H9 (cell line): ENCODE results near the gene LIN28B. TPM values are rescaled to one million over a fixed set of nuclear protein-coding genes. Genes with fewer than 3 reads are reported as not detected.

Experiments
- DNase-seq: peaks from one replicate; pipeline ENCODE4 v3.0.0-alpha.2; 2017
- H2AFZ ChIP-seq: one replicate; pipeline ENCODE4 v1.6.1; 2013; ENCODE audit warnings: mild to moderate bottlenecking, low read length, control low read depth, moderate library complexity
- H2AK5ac ChIP-seq: 2 replicates; pipeline ENCODE4 v1.6.1; 2013; ENCODE audit warnings: low read length, control low read depth, mixed read lengths; ENCODE audit not compliant: insufficient read length
- H2BK120ac ChIP-seq: one replicate; pipeline ENCODE4 v1.6.1; 2013; ENCODE audit warnings: low read depth, mild to moderate bottlenecking, low read length, control low read depth, inconsistent platforms; ENCODE audit not compliant: poor library complexity, severe bottlenecking
- H2BK12ac ChIP-seq: 2 replicates; pipeline ENCODE4 v1.6.1; 2013; ENCODE audit warnings: low read length, control low read depth, mixed read lengths, low read depth; ENCODE audit not compliant: insufficient read length
- H2BK15ac ChIP-seq: 2 replicates; pipeline ENCODE4 v1.6.1; 2013; ENCODE audit warnings: low read depth, low read length, control low read depth
- H2BK20ac ChIP-seq: one replicate; pipeline ENCODE4 v1.6.1; 2013; ENCODE audit warnings: low read depth, mild to moderate bottlenecking, low read length, control low read depth, inconsistent platforms; ENCODE audit not compliant: poor library complexity, severe bottlenecking
- H2BK5ac ChIP-seq: 2 replicates; pipeline ENCODE4 v1.6.1; 2013; ENCODE audit warnings: low read length, control low read depth, mixed read lengths; ENCODE audit not compliant: insufficient read length
- H3K14ac ChIP-seq: 2 replicates; pipeline ENCODE4 v1.6.1; 2013; ENCODE audit warnings: low read length, control low read depth; ENCODE audit not compliant: insufficient read depth
- H3K18ac ChIP-seq: 2 replicates; pipeline ENCODE4 v1.6.1; 2013; ENCODE audit warnings: low read depth, mild to moderate bottlenecking, mixed read lengths, low read length, control low read depth; ENCODE audit not compliant: insufficient read length
- H3K23ac ChIP-seq: 2 replicates; pipeline ENCODE4 v1.6.1; 2013; ENCODE audit warnings: low read length, control low read depth, mixed read lengths, low read depth; ENCODE audit not compliant: insufficient read length
- H3K23me2 ChIP-seq: 2 replicates; pipeline ENCODE4 v1.6.1; 2013; ENCODE audit warnings: low read depth, mild to moderate bottlenecking, mixed read lengths, low read length, control low read depth; ENCODE audit not compliant: insufficient read length, poor library complexity, severe bottlenecking
- H3K27ac ChIP-seq: 2 replicates; pipeline ENCODE4 v1.5.1; 2013; ENCODE audit warnings: low read length, control low read depth, mixed read lengths, low read depth; ENCODE audit not compliant: insufficient read length
- H3K27me3 ChIP-seq: 2 replicates; pipeline ENCODE4 v1.6.1; 2013; ENCODE audit warnings: low read length, control low read depth, inconsistent platforms; ENCODE audit not compliant: insufficient read depth
- H3K4ac ChIP-seq: 2 replicates; pipeline ENCODE4 v1.6.1; 2013; ENCODE audit warnings: low read depth, mild to moderate bottlenecking, control low read depth, inconsistent platforms, low read length, moderate library complexity
- H3K4me1 ChIP-seq: 2 replicates; pipeline ENCODE4 v1.6.1; 2013; ENCODE audit warnings: low read length, control low read depth, inconsistent platforms; ENCODE audit not compliant: insufficient read depth
- H3K4me2 ChIP-seq: 2 replicates; pipeline ENCODE4 v1.6.1; 2013; ENCODE audit warnings: low read length, control low read depth, mixed read lengths; ENCODE audit not compliant: insufficient read length, insufficient read depth
- H3K56ac ChIP-seq: 2 replicates; pipeline ENCODE4 v1.6.1; 2013; ENCODE audit warnings: low read depth, mild to moderate bottlenecking, mixed read lengths, low read length, control low read depth; ENCODE audit not compliant: insufficient read length
- H3K79me1 ChIP-seq: 2 replicates; pipeline ENCODE4 v1.6.1; 2013; ENCODE audit warnings: low read depth, mild to moderate bottlenecking, moderate library complexity, low read length, control low read depth, inconsistent platforms; ENCODE audit not compliant: insufficient read depth, poor library complexity, severe bottlenecking
- H3K79me2 ChIP-seq: 2 replicates; pipeline ENCODE4 v1.6.1; 2013; ENCODE audit warnings: low read length, control low read depth, inconsistent platforms; ENCODE audit not compliant: insufficient read depth
- H3K9ac ChIP-seq: 2 replicates; pipeline ENCODE4 v1.6.1; 2013; ENCODE audit warnings: low read length, control low read depth, mixed read lengths; ENCODE audit not compliant: insufficient read length; ENCODE audit errors: extremely low read depth
- H3K9me3 ChIP-seq: one replicate; pipeline ENCODE4 v1.6.1; 2013; ENCODE audit warnings: low read depth, low read length, inconsistent platforms; ENCODE audit not compliant: control insufficient read depth
- H3T11ph ChIP-seq: one replicate; pipeline ENCODE4 v1.6.1; 2013; ENCODE audit warnings: mild to moderate bottlenecking, low read length, control low read depth, inconsistent platforms
- H4K20me1 ChIP-seq: one replicate; pipeline ENCODE4 v1.6.1; 2013; ENCODE audit not compliant: control insufficient read depth, insufficient read length, insufficient read depth
- H4K5ac ChIP-seq: 2 replicates; pipeline ENCODE4 v1.6.1; 2013; ENCODE audit warnings: low read depth, mild to moderate bottlenecking, mixed read lengths, low read length, control low read depth; ENCODE audit not compliant: insufficient read length
- H4K8ac ChIP-seq: replicated peaks from 2 replicates; pipeline ENCODE4 v1.6.1; 2013; ENCODE audit warnings: low read length, control low read depth, mixed read lengths, low read depth; ENCODE audit not compliant: insufficient read length
- H4K91ac ChIP-seq: 2 replicates; pipeline ENCODE4 v1.6.1; 2013; ENCODE audit warnings: low read depth, mild to moderate bottlenecking, moderate library complexity, mixed read lengths, low read length, control low read depth; ENCODE audit not compliant: insufficient read length
- H3K27ac Mint-ChIP-seq, 3 experiments: 2 replicates in 2 of 3; 3 replicates in 1 of 3; pipeline ENCODE4 v1.8.0; 2020 to 2021; ENCODE audit warnings: mixed read lengths in 3 of 3, mild to moderate bottlenecking in 1 of 3, moderate library complexity in 1 of 3
- H3K27me3 Mint-ChIP-seq: 2 replicates; pipeline ENCODE4 v1.8.0; 2021; ENCODE audit warnings: low read depth, mild to moderate bottlenecking, moderate library complexity, mixed read lengths
- H3K36me3 Mint-ChIP-seq, 3 experiments: 2 replicates in 2 of 3; 3 replicates in 1 of 3; pipeline ENCODE4 v1.8.0; 2020 to 2021; ENCODE audit warnings: low read depth in 3 of 3, mixed read lengths in 3 of 3; ENCODE audit not compliant: insufficient read depth in 1 of 3
- H3K4me1 Mint-ChIP-seq, 2 experiments: 2 replicates each; pipeline ENCODE4 v1.8.0; 2020; ENCODE audit warnings: mixed read lengths in 2 of 2
- H3K4me3 Mint-ChIP-seq, 2 experiments: 2 replicates in 1 of 2; 3 replicates in 1 of 2; pipeline ENCODE4 v1.8.0; 2020 to 2021; ENCODE audit warnings: mild to moderate bottlenecking in 2 of 2, mixed read lengths in 2 of 2, moderate library complexity in 1 of 2
- H3K9me3 Mint-ChIP-seq, 2 experiments: 2 replicates in 1 of 2; 3 replicates in 1 of 2; pipeline ENCODE4 v1.8.0; 2020; ENCODE audit warnings: mild to moderate bottlenecking in 2 of 2, mixed read lengths in 2 of 2, moderate library complexity in 1 of 2
- WGBS: extraction: QIAGEN DNeasy Blood & Tissue Kit; methylation state at CpG from one replicate; pipeline ENCODE4 v1.1.7; 2013; ENCODE audit warnings: missing lambda C conversion rate, low lambda C conversion rate, mixed read lengths; ENCODE audit not compliant: insufficient read length; ENCODE audit errors: extremely low coverage; 5-methylcytosine and 5-hydroxymethylcytosine counted together
- total RNA-seq: library from RNA; stranded (reverse); gene quantifications from 2 replicates; pipeline ENCODE4 v1.2.1, GENCODE V29; 2021
- TF ChIP-seq, protein P1 (sequence below): fragments of 200-600 bp; sonication (generic); conservative IDR thresholded peaks from 3 replicates; pipeline ENCODE4 v1.8.0; 2021; ENCODE audit warnings: antibody characterized with exemption, mild to moderate bottlenecking

Gene LIN28B
- total RNA-seq, 1 experiment from 2014 or later: 110 TPM

DNA sequence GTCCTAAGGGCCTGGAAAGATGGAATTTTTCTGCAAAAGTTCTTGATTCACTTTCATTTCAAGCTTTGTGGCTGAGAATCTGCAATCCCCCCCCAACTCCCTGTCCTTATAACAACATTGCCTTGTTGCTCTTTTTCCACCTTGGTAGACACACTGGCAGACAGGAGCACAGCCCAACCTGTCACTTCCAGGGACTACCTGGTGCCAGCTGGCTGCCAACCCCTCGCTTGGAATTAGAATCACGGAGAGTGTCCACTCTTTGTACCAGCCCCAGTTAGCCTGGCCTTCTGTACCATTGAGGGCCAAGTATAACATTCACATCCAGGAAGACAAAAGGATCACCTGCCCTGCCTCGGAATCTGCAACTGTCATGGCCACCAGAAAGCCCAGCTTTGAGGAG is 148.2 kb downstream of the LIN28B start:
- Histone ChIP-seq H3K9ac (no peak overlapping the region), H2BK20ac (no peak overlapping the region), H4K91ac (no peak overlapping the region), H2BK12ac (no peak overlapping the region), H3K9me3 (no peaks in the 10 kb centered on the region), H3K56ac (no peak overlapping the region), H3K18ac (no peak overlapping the region), H3K27me3 (peaks cover 2% of the 10 kb centered on the region; the same call in 1 of the 2 replicates), H3K4ac (no peak overlapping the region), H3K79me1 (no peaks in the 10 kb centered on the region), H3K4me1 (no peaks in the 10 kb centered on the region), H3K23me2 (no peaks in the 10 kb centered on the region), H2AK5ac (no peak overlapping the region), H3K14ac (no peak overlapping the region), H3T11ph (no peak overlapping the region), H4K5ac (no peak overlapping the region), H3K23ac (no peak overlapping the region), H4K8ac (no peak overlapping the region), H2AFZ (no peak overlapping the region), H2BK15ac (no peak overlapping the region), H4K20me1 (no peaks in the 10 kb centered on the region), H2BK120ac (no peak overlapping the region), H3K4me2 (no peak overlapping the region), H3K79me2 (no peaks in the 10 kb centered on the region), H3K27ac (no peak overlapping the region), H2BK5ac (no peak overlapping the region)
- TF ChIP-seq, protein P1, sequence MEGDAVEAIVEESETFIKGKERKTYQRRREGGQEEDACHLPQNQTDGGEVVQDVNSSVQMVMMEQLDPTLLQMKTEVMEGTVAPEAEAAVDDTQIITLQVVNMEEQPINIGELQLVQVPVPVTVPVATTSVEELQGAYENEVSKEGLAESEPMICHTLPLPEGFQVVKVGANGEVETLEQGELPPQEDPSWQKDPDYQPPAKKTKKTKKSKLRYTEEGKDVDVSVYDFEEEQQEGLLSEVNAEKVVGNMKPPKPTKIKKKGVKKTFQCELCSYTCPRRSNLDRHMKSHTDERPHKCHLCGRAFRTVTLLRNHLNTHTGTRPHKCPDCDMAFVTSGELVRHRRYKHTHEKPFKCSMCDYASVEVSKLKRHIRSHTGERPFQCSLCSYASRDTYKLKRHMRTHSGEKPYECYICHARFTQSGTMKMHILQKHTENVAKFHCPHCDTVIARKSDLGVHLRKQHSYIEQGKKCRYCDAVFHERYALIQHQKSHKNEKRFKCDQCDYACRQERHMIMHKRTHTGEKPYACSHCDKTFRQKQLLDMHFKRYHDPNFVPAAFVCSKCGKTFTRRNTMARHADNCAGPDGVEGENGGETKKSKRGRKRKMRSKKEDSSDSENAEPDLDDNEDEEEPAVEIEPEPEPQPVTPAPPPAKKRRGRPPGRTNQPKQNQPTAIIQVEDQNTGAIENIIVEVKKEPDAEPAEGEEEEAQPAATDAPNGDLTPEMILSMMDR: no peak
- no CpG with 5 or more reads among the region's 3 CpGs for WGBS
- no peaks in the 10 kb centered on the region for H3K9me3 Mint-ChIP-seq
- no peak overlapping the region for H3K4me3 Mint-ChIP-seq
- no peaks in the 10 kb centered on the region for H3K4me1 Mint-ChIP-seq
- H3K27ac Mint-ChIP-seq: no peak overlapping the region
- no peak for DNase-seq
- H3K36me3 Mint-ChIP-seq: no peaks in the 10 kb centered on the region; a peak in 1 of 7 replicates
- no peaks in the 10 kb centered on the region for H3K27me3 Mint-ChIP-seq
